Small intestine (tissue), 7 donors: ENCODE data around the gene CEBPE. TPM values are rescaled to one million over a fixed set of nuclear protein-coding genes. Genes with fewer than 3 reads are reported as not detected.
A peak's percentile ranks its signal among the peaks of the same experiment; 100 is the strongest.

Source experiments
- DNase-seq, 2 donors: peaks; one replicate each; pipeline versions ENCODE4 v3.0.0 to v3.0.0-alpha.2; 2013
- FAIRE-seq: peaks from 2 replicates; lab custom pipeline; 2012; peaks lifted over from hg19 to GRCh38; lab: Jason Lieb, UNC
- H3K27ac ChIP-seq, 3 donors: one replicate each; pipeline ENCODE4 v1.5.1; 2013; ENCODE audit warnings: low read length in 2 of 3, mild to moderate bottlenecking in 2 of 3, control low read depth in 1 of 3, inconsistent platforms in 1 of 3, low read depth in 1 of 3, moderate library complexity in 1 of 3
- H3K27me3 ChIP-seq, 3 donors: one replicate each; pipeline ENCODE4 v1.6.1; 2013; ENCODE audit warnings: low read length in 3 of 3, inconsistent platforms in 1 of 3; ENCODE audit not compliant: control insufficient read depth in 3 of 3, insufficient read depth in 3 of 3
- H3K36me3 ChIP-seq, 3 donors: one replicate each; pipeline ENCODE4 v1.6.1; 2013; ENCODE audit warnings: low read length in 3 of 3, inconsistent platforms in 1 of 3, low read depth in 1 of 3, mild to moderate bottlenecking in 1 of 3, moderate library complexity in 1 of 3; ENCODE audit not compliant: control insufficient read depth in 3 of 3, insufficient read depth in 2 of 3
- H3K4me1 ChIP-seq, 3 donors: one replicate each; pipeline ENCODE4 v1.6.1; 2013; ENCODE audit warnings: low read length in 2 of 3, inconsistent platforms in 1 of 3, low read depth in 1 of 3, mild to moderate bottlenecking in 1 of 3, moderate library complexity in 1 of 3; ENCODE audit not compliant: control insufficient read depth in 3 of 3, insufficient read depth in 2 of 3
- H3K4me3 ChIP-seq, 3 donors: one replicate each; pipeline ENCODE4 v1.5.1; 2013; ENCODE audit warnings: low read length in 3 of 3, control low read depth in 1 of 3, inconsistent platforms in 1 of 3, low read depth in 1 of 3, mild to moderate bottlenecking in 1 of 3, moderate library complexity in 1 of 3
- H3K9me3 ChIP-seq, 2 donors: one replicate each; pipeline ENCODE4 v1.6.1; 2013; ENCODE audit warnings: low read depth in 1 of 2, low read length in 1 of 2; ENCODE audit not compliant: control insufficient read depth in 2 of 2, insufficient read depth in 1 of 2
- WGBS, 3 donors: extraction: QIAGEN DNeasy Blood & Tissue Kit; methylation state at CpG; one replicate each; pipeline ENCODE4 v1.1.7; 2013; 5-methylcytosine and 5-hydroxymethylcytosine counted together
- polyA plus RNA-seq, 4 donors: library from polyadenylated mRNA; stranded (reverse) in 3 of 4; unstranded in 1 of 4; fragments of 200-250 nt in 3 of 4; fragments of 120-200 nt in 1 of 4; gene quantifications; one replicate each; pipeline versions ENCODE4 v1.2.1 to v1.2.3, GENCODE V29; 2013
- donor health status: healthy with polysubstance abuse.
- donor health status: control.
- donor health status: control.
- donor health status: Bipolar disorder and iron deficiency.
- donor health status: healthy.

The CEBPE gene
- polyA plus RNA-seq, 4 donors: 0.13 to 0.81 TPM; not detected in 2

DNA sequence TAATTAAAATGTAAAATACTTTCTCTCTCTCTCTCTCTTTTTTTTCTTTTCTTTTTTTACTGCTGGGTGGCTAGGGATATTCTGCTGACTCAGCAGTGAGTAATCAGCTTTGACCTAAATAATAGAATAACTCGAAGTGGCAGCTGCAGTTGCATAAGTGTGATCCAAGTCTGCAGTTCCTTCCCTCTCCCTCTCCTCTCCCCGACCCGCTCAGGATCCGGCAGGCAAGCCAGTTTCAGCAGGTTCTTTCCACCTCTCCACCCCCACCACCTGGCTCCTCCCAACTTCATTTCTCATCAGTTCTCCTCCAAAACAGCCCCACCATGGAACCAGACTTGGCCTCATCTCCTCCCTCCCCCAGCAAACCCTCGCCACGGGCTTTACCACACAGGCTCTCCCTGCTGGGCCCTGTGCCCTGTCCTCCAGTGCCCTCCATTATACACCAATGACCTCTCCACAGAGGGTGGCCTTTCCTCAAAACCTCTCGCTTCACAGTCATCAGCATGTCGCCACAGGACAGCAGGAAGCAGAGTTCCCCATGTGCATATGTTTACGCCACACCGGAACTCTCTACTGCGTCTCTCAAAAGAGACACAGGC, 42.0 kb upstream of the CEBPE start:
- FAIRE-seq (no peak), DNase-seq (peak; percentile 48 to 69)
- 49 to 52% (median 50%) methylated on average over 11 of the region's 11 CpGs for WGBS, 3 donors
- H3K4me1 ChIP-seq: peaks cover 3 to 35% (median 11%) of the 10 kb centered on the region in 3 donors
- peaks cover 0 to 53% (median 3%) of the 10 kb centered on the region in 3 donors for H3K36me3 ChIP-seq
- H3K9me3 ChIP-seq: no peaks in the 10 kb centered on the region
- H3K27ac ChIP-seq: peak overlapping the region; percentile 21 to 34 (median 29)
- no peak overlapping the region for H3K4me3 ChIP-seq
- H3K27me3 ChIP-seq: no peaks in the 10 kb centered on the region

GRCh38 chr14:23159532-23159931, 40.5 kb upstream of the CEBPE start:
- Histone ChIP-seq H3K4me3 (no peak overlapping the region), H3K4me1 (peaks cover 8 to 46% (median 8%) of the 10 kb centered on the region in 3 donors), H3K27me3 (no peaks in the 10 kb centered on the region), H3K27ac (no peak overlapping the region), H3K9me3 (no peaks in the 10 kb centered on the region), H3K36me3 (peaks cover 0 to 43% (median 3%) of the 10 kb centered on the region in 3 donors)
- no peak for DNase-seq
- no peak for FAIRE-seq
- WGBS, 3 donors: 80 to 84% (median 81%) methylated on average over 1 of the region's 1 CpG

GRCh38 chr14:23158779-23159178, 39.7 kb upstream of the CEBPE start:
- Histone ChIP-seq H3K27ac (no peak overlapping the region), H3K9me3 (no peaks in the 10 kb centered on the region), H3K4me1 (peaks cover 8 to 47% (median 9%) of the 10 kb centered on the region in 3 donors), H3K4me3 (no peak overlapping the region), H3K36me3 (peaks cover 0 to 40% (median 3%) of the 10 kb centered on the region in 3 donors), H3K27me3 (no peaks in the 10 kb centered on the region)
- WGBS, 3 donors: 76 to 85% (median 83%) methylated on average over 2 of the region's 2 CpGs
- DNase-seq (no peak), FAIRE-seq (no peak)

GRCh38 chr14:23154964-23155587, 36.0 kb upstream of the CEBPE start:
- no peaks in the 10 kb centered on the region for H3K9me3 ChIP-seq
- H3K36me3 ChIP-seq: peaks cover 0 to 41% (median 3%) of the 10 kb centered on the region in 3 donors
- peaks cover 0 to 31% (median 5%) of the 10 kb centered on the region in 3 donors for H3K4me1 ChIP-seq
- 22 to 28% (median 27%) methylated on average over 10 of the region's 10 CpGs for WGBS, 3 donors
- H3K27ac ChIP-seq: peak overlapping the region; percentile 62 to 88 (median 85)
- no peak for FAIRE-seq
- no peaks in the 10 kb centered on the region for H3K27me3 ChIP-seq
- H3K4me3 ChIP-seq: no peak overlapping the region
- peak; percentile 63 to 79 for DNase-seq

DNA sequence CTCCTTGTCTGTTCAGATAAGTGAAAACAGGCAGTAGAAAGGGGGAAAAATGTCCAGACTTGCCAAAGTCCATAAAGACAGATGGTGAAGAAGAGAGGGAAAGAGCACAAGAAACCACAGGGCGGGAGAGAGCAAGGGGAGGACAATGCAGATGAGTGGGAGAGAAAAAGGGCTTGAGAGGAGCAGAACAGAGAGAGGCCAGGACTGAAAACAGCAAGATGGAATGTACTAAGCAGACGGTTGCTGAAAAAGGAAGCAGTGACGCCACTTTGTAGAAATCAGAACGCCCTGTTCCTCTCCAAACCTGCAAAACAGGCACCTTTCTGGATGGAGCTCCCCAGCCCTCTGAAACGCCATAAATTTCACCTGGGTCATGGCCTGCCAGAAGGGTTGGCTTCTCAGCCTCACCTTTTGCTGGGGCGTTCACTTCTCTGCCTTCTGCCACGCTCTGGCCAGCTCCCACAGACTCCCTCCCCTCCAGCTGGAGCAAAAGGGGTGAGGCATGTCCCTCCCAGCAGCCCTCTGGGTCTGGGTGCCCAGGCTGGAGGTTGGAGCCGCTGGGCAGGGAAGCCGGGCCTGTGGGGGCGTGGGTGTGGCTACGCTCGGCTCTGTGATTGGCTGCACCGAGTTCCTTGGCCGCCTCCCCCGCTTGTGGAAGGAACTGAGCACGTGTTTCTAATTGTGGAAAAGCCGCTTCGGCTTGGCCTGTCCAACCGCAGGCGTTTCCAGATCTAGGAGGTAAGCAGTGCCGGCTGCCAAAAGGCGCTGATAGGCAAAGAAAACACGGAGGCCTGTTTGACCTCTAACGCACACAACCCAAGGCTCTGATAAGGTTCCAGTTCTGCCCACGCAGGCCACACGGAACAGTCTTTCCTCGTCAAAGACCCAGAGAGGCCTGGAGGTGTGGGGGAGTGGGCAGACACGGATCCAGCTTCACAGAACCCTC, 35.1 kb upstream of the CEBPE start:
- no peak overlapping the region for H3K4me3 ChIP-seq
- no peaks in the 10 kb centered on the region for H3K27me3 ChIP-seq
- peaks cover 0 to 31% (median 5%) of the 10 kb centered on the region in 3 donors for H3K4me1 ChIP-seq
- peaks cover 0 to 36% (median 0%) of the 10 kb centered on the region in 3 donors for H3K36me3 ChIP-seq
- 13 to 37% (median 20%) methylated on average over 27 to 28 of the region's 28 CpGs for WGBS, 3 donors
- H3K27ac ChIP-seq: peak overlapping the region; percentile 80 to 91 (median 85)
- FAIRE-seq (no peak), DNase-seq (peak; percentile 67 to 85)
- H3K9me3 ChIP-seq: no peaks in the 10 kb centered on the region

GRCh38 chr14:23151342-23151741, 32.3 kb upstream of the CEBPE start:
- Histone ChIP-seq H3K4me1 (peaks cover 0 to 36% (median 5%) of the 10 kb centered on the region in 3 donors), H3K36me3 (peaks cover 0 to 39% (median 4%) of the 10 kb centered on the region in 3 donors), H3K9me3 (no peaks in the 10 kb centered on the region), H3K27ac (no peak overlapping the region), H3K27me3 (no peaks in the 10 kb centered on the region), H3K4me3 (no peak overlapping the region)
- no peak for DNase-seq
- 76 to 87% (median 86%) methylated on average over 2 of the region's 2 CpGs for WGBS, 3 donors
- FAIRE-seq: no peak

DNA sequence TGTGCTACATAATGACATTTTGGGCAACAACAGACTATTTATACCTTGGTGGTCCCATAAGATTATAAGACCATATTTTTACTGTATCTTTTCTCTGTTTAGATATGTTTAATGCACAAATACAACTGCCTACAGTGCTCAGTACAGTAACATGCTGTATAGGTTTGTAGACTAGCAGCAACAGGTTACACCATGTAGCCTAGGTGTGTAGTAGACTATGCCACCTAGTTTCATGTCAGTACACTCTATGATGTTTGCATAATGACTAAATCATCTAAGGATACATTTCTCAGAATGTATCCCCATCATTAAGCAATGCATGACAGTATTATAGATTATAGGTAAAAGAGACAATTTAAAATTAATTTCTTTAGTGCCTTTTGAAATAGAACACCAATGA, 30.7 kb upstream of the CEBPE start:
- peaks cover 0 to 31% (median 2%) of the 10 kb centered on the region in 3 donors for H3K4me1 ChIP-seq
- H3K9me3 ChIP-seq: no peaks in the 10 kb centered on the region
- peaks cover 0 to 39% (median 4%) of the 10 kb centered on the region in 3 donors for H3K36me3 ChIP-seq
- no peak for DNase-seq
- no peak overlapping the region for H3K4me3 ChIP-seq
- no peak overlapping the region for H3K27ac ChIP-seq
- no peak for FAIRE-seq
- no peaks in the 10 kb centered on the region for H3K27me3 ChIP-seq
